H1 (cell line): ENCODE results near the gene CHPF. TPM values are rescaled to one million over a fixed set of nuclear protein-coding genes. Genes with fewer than 3 reads are reported as not detected.
A peak's percentile ranks its signal among the peaks of the same experiment; 100 is the strongest.

Source experiments
- CTCF ChIA-PET: fragments of 300-600 bp; sonication (Branson Sonifier 250); formaldehyde crosslinking; loops from one replicate; lab custom pipeline; 2021; ENCODE audit not compliant: partially characterized antibody; lab: Charles Lee
- POLR2A ChIA-PET: fragments of 300-600 bp; sonication (Branson Sonifier 250); formaldehyde crosslinking; loops from one replicate; lab custom pipeline; 2021; ENCODE audit warnings: inconsistent platforms; ENCODE audit not compliant: partially characterized antibody; lab: Charles Lee
- DNase-seq, 2 experiments: peaks; one replicate each; pipeline versions ENCODE4 v3.0.0 to v3.0.0-alpha.2; 2010 to 2022; ENCODE audit warnings: low spot score in 2 of 2, low read depth in 1 of 2, mixed read lengths in 1 of 2
- FAIRE-seq: peaks from 2 replicates; lab custom pipeline; 2011; peaks lifted over from hg19 to GRCh38; lab: Jason Lieb, UNC
- H2AFZ ChIP-seq: 2 replicates; pipeline ENCODE4 v1.8.1; 2012; ENCODE audit warnings: low read length, inconsistent platforms
- H2AK5ac ChIP-seq: 2 replicates; pipeline ENCODE4 v1.6.1; 2013; ENCODE audit warnings: low read depth, low read length
- H2BK120ac ChIP-seq: replicated peaks from 2 replicates; pipeline ENCODE3; 2013; ENCODE audit warnings: low read depth, low read length, inconsistent platforms
- H2BK12ac ChIP-seq: 2 replicates; pipeline ENCODE4 v1.6.1; 2013; ENCODE audit warnings: low read depth, low read length
- H2BK15ac ChIP-seq: 2 replicates; pipeline ENCODE4 v1.6.1; 2013; ENCODE audit warnings: low read length
- H2BK20ac ChIP-seq: 2 replicates; pipeline ENCODE4 v1.6.1; 2013; ENCODE audit warnings: low read length
- H2BK5ac ChIP-seq: 2 replicates; pipeline ENCODE4 v1.6.1; 2013; ENCODE audit warnings: low read depth, low read length
- H3K14ac ChIP-seq: 2 replicates; pipeline ENCODE4 v1.6.1; 2013; ENCODE audit warnings: inconsistent platforms; ENCODE audit not compliant: insufficient read length
- H3K18ac ChIP-seq: 2 replicates; pipeline ENCODE4 v1.6.1; 2013; ENCODE audit warnings: low read length; ENCODE audit errors: extremely low read depth
- H3K23ac ChIP-seq: 2 replicates; pipeline ENCODE4 v1.6.1; 2013; ENCODE audit warnings: inconsistent platforms; ENCODE audit not compliant: insufficient read length
- H3K23me2 ChIP-seq: 2 replicates; pipeline ENCODE4 v1.6.1; 2013; ENCODE audit warnings: low read depth, low read length
- H3K27ac ChIP-seq: 2 replicates; pipeline ENCODE4 v1.6.1; 2011; ENCODE audit warnings: low read depth, low read length, inconsistent platforms
- H3K27me3 ChIP-seq, 4 experiments: replicated peaks in 1 of 4; 1 replicate in 1 of 4; 2 replicates in 3 of 4; pipeline versions ENCODE4 v1.6.1 to v1.8.1; 2011 to 2013; ENCODE audit warnings: low read length in 3 of 4, mild to moderate bottlenecking in 3 of 4, inconsistent platforms in 2 of 4, mixed read lengths in 2 of 4, moderate library complexity in 1 of 4; ENCODE audit not compliant: control insufficient read depth in 3 of 4, insufficient read depth in 3 of 4; ENCODE audit errors: extremely low read depth in 1 of 4
- H3K36me3 ChIP-seq, 4 experiments: 2 replicates each; pipeline versions ENCODE4 v1.6.1 to v1.8.1; 2011 to 2013; ENCODE audit warnings: mild to moderate bottlenecking in 4 of 4, low read length in 3 of 4, moderate library complexity in 2 of 4, control low read depth in 1 of 4, inconsistent platforms in 1 of 4; ENCODE audit not compliant: insufficient read depth in 4 of 4, control insufficient read depth in 2 of 4
- H3K4ac ChIP-seq: replicated peaks from 2 replicates; pipeline ENCODE3; 2013; ENCODE audit warnings: low read length, low read depth, mixed read lengths, inconsistent platforms; ENCODE audit not compliant: insufficient read length
- H3K4me1 ChIP-seq, 4 experiments: replicated peaks in 1 of 4; 1 replicate in 1 of 4; 2 replicates in 3 of 4; pipeline versions ENCODE4 v1.6.1 to v1.8.1; 2011 to 2013; ENCODE audit warnings: low read length in 3 of 4, inconsistent platforms in 2 of 4, mixed read lengths in 1 of 4; ENCODE audit not compliant: insufficient read depth in 4 of 4, control insufficient read depth in 3 of 4
- H3K4me2 ChIP-seq, 2 experiments: 2 replicates each; pipeline versions ENCODE4 v1.6.1 to v1.8.1; 2011 to 2013; ENCODE audit warnings: low read depth in 2 of 2, low read length in 2 of 2, control low read depth in 1 of 2, inconsistent platforms in 1 of 2, mild to moderate bottlenecking in 1 of 2; ENCODE audit not compliant: insufficient read depth in 1 of 2
- H3K4me3 ChIP-seq, 4 experiments: fragments of 200-600, 300-600 bp in 1 of 4; sonication (generic), shearing (Covaris generic), sonication (Bioruptor Twin) in 1 of 4; 2 replicates each; pipeline versions ENCODE4 v1.5.1 to v1.8.1; 2011 to 2016; ENCODE audit warnings: low read length in 4 of 4, low read depth in 3 of 4, control low read depth in 2 of 4, inconsistent platforms in 2 of 4, mild to moderate bottlenecking in 2 of 4, mixed read lengths in 1 of 4, moderate library complexity in 1 of 4; ENCODE audit not compliant: insufficient read depth in 2 of 4; ENCODE audit errors: extremely low read depth in 1 of 4
- H3K56ac ChIP-seq: replicated peaks from 2 replicates; pipeline ENCODE3; 2013; ENCODE audit warnings: low read depth, mild to moderate bottlenecking, mixed read lengths, low read length, inconsistent platforms; ENCODE audit not compliant: insufficient read length
- H3K79me1 ChIP-seq: 2 replicates; pipeline ENCODE4 v1.6.1; 2013; ENCODE audit warnings: low read depth, low read length, control low read depth
- H3K79me2 ChIP-seq, 2 experiments: 2 replicates each; pipeline versions ENCODE4 v1.6.1 to v1.8.1; 2012 to 2013; ENCODE audit warnings: low read length in 2 of 2, mild to moderate bottlenecking in 2 of 2, inconsistent platforms in 1 of 2; ENCODE audit not compliant: insufficient read depth in 2 of 2, control insufficient read depth in 1 of 2
- H3K9ac ChIP-seq, 4 experiments: replicated peaks in 1 of 4; 1 replicate in 1 of 4; 2 replicates in 3 of 4; pipeline versions ENCODE4 v1.6.1 to v1.8.1; 2011 to 2013; ENCODE audit warnings: low read depth in 3 of 4, low read length in 3 of 4, control low read depth in 2 of 4, mild to moderate bottlenecking in 2 of 4, moderate library complexity in 2 of 4, inconsistent platforms in 1 of 4; ENCODE audit errors: extremely low read depth in 1 of 4
- H3K9me3 ChIP-seq, 2 experiments: 2 replicates each; pipeline versions ENCODE4 v1.6.1 to v1.8.1; 2012 to 2013; ENCODE audit warnings: mild to moderate bottlenecking in 2 of 2, moderate library complexity in 2 of 2, control low read depth in 1 of 2, inconsistent platforms in 1 of 2, low read depth in 1 of 2, low read length in 1 of 2, mixed read lengths in 1 of 2; ENCODE audit not compliant: insufficient read depth in 2 of 2
- H4K20me1 ChIP-seq, 2 experiments: replicated peaks in 1 of 2; 2 replicates each; pipeline versions ENCODE3 to v1.8.1; 2011 to 2013; ENCODE audit warnings: inconsistent platforms in 2 of 2, low read length in 2 of 2, mild to moderate bottlenecking in 1 of 2; ENCODE audit not compliant: insufficient read depth in 2 of 2, control insufficient read depth in 1 of 2
- H4K5ac ChIP-seq: 2 replicates; pipeline ENCODE4 v1.6.1; 2013; ENCODE audit warnings: low read length, low read depth, mixed read lengths, inconsistent platforms; ENCODE audit not compliant: insufficient read length
- H4K8ac ChIP-seq: 2 replicates; pipeline ENCODE4 v1.8.0; 2013; ENCODE audit warnings: mild to moderate bottlenecking, moderate library complexity, low read length, inconsistent platforms; ENCODE audit not compliant: insufficient read depth; ENCODE audit errors: extremely low read depth
- H4K91ac ChIP-seq: replicated peaks from 2 replicates; pipeline ENCODE3; 2013; ENCODE audit warnings: low read length, mixed read lengths, inconsistent platforms; ENCODE audit not compliant: insufficient read length
- FOSL1 ChIP-seq: IDR thresholded peaks from 2 replicates; pipeline ENCODE4 v1.6.1; 2011; ENCODE audit warnings: mild to moderate bottlenecking, low read depth, low read length, moderate library complexity; ENCODE audit not compliant: insufficient read depth
- KDM4A ChIP-seq: IDR thresholded peaks from one replicate; pipeline ENCODE4 v1.7.1; 2012; ENCODE audit warnings: low read depth, mild to moderate bottlenecking, moderate library complexity, low read length, inconsistent platforms; ENCODE audit not compliant: severe bottlenecking
- SIN3A ChIP-seq, 2 experiments: IDR thresholded peaks in 1 of 2; conservative IDR thresholded peaks in 1 of 2; 2 replicates each; pipeline ENCODE4 v1.6.1; 2011 to 2012; ENCODE audit warnings: low read length in 2 of 2, improper control_type of control experiment in 1 of 2, low read depth in 1 of 2, mild to moderate bottlenecking in 1 of 2
- TAF7 ChIP-seq: optimal IDR thresholded peaks from 2 replicates; pipeline ENCODE3; 2011; ENCODE audit warnings: low read depth, mild to moderate bottlenecking, inconsistent platforms, low read length, moderate library complexity, borderline replicate concordance
- YY1 ChIP-seq: IDR thresholded peaks from 2 replicates; pipeline ENCODE4 v1.6.1; 2011; ENCODE audit warnings: low read depth, mild to moderate bottlenecking, low read length
- WGBS, 2 experiments: shearing (Covaris generic) in 1 of 2; methylation state at CpG; one replicate each; pipeline versions ENCODE4 v1.1.6 to v1.1.7; 2013 to 2015; ENCODE audit warnings: low lambda C conversion rate in 2 of 2, mixed read lengths in 2 of 2, inconsistent platforms in 1 of 2, low coverage in 1 of 2, missing lambda C conversion rate in 1 of 2; ENCODE audit not compliant: insufficient replicate concordance in 2 of 2, insufficient coverage in 1 of 2, insufficient read length in 1 of 2; ENCODE audit errors: extremely low coverage in 1 of 2, missing lambda C conversion rate in 1 of 2; 5-methylcytosine and 5-hydroxymethylcytosine counted together
- polyA plus RNA-seq, 7 experiments: library from polyadenylated mRNA; depleted of rRNA in 3 of 7; stranded (reverse) in 5 of 7; unstranded in 2 of 7; fragments of >200 nt in 5 of 7; fragments of 200-250 nt in 2 of 7; gene quantifications; 1 replicate in 5 of 7; 2 replicates in 1 of 7; 4 replicates in 1 of 7; pipeline versions ENCODE4 v1.2.1 to v1.2.3, GENCODE V29; 2011 to 2013; ENCODE audit warnings: missing spikeins in 2 of 7, mixed read lengths in 2 of 7
- total RNA-seq: library from RNA; stranded (reverse); fragmentation: NEBNext Ultra II Directional; extraction: Animal tissue kit (Norgen Biotek cat#: 25700); gene quantifications from 2 replicates; pipeline ENCODE4 v1.2.1, GENCODE V29; 2021
- TF ChIP-seq, protein P1 (sequence below): IDR thresholded peaks from 2 replicates; pipeline ENCODE4 v1.6.1; 2011; ENCODE audit warnings: low read depth, mild to moderate bottlenecking, low read length; ENCODE audit not compliant: insufficient read depth
- TF ChIP-seq, protein P2 (sequence below): IDR thresholded peaks from 2 replicates; pipeline ENCODE4 v1.6.1; 2011; ENCODE audit warnings: low read length, improper control_type of control experiment

CHPF gene
- total and polyA plus RNA-seq, 2 of the 8 experiments (the other 6 are each of a cell fraction or from before 2014, with no cell fraction given): 62.9 to 67.3 TPM

DNA sequence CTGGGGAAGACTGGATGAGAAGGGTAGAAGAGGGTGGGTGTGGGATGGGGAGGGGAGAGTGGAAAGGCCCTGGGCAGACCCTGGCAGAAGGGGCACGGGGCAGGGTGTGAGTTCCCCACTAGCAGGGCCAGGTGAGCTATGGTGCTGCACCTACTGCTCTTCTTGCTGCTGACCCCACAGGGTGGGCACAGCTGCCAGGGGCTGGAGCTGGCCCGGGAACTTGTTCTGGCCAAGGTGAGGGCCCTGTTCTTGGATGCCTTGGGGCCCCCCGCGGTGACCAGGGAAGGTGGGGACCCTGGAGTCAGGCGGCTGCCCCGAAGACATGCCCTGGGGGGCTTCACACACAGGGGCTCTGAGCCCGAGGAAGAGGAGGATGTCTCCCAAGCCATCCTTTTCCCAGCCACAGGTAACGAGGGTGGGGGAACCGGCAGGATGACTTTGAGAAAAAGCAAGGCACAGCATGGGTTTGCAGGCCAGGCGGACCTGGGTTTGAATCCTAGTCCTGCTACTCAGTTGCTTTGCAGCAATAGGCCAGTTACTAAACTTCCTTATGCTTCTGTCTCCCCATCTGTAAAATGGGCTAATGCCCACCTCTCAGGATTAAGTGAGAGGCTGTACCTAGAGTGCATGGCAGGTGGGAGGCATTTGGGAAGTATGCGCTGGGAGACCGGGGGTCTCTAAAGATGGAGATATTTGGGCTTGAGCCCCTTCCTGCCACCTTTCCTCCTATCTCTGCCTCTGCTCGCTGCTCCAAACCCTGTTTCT, 28.8 kb upstream of the CHPF start, which contains the start of gene INHA:
INHA (plus strand) TSS at position 74 of the 765 bp plus-strand sequence; CDS start at position 139, 65 bp downstream.
- peak within 1 kb of the TSS; percentile 21 to 74 (median 48) for H3K4me3 ChIP-seq
- H4K20me1 ChIP-seq: no peaks in the 10 kb centered on the region
- no peaks in the 10 kb centered on the region for H3K79me1 ChIP-seq
- H3K4me2 ChIP-seq: peak within 1 kb of the TSS; percentile 67 to 70
- TF ChIP-seq, protein P1, sequence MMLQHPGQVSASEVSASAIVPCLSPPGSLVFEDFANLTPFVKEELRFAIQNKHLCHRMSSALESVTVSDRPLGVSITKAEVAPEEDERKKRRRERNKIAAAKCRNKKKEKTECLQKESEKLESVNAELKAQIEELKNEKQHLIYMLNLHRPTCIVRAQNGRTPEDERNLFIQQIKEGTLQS: no peak
- TF ChIP-seq KDM4A (no peak), YY1 (no peak), FOSL1 (no peak), TAF7 (no peak), SIN3A (conservative IDR thresholded peaks at IDR 0.05 in 1 of 2, IDR thresholded peaks at IDR 0.05 in 1 of 2; ENCODE audit: low read depth in 1 of 2, low read length in 2 of 2) (no peak)
- TF ChIP-seq, protein P2, sequence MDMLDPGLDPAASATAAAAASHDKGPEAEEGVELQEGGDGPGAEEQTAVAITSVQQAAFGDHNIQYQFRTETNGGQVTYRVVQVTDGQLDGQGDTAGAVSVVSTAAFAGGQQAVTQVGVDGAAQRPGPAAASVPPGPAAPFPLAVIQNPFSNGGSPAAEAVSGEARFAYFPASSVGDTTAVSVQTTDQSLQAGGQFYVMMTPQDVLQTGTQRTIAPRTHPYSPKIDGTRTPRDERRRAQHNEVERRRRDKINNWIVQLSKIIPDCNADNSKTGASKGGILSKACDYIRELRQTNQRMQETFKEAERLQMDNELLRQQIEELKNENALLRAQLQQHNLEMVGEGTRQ: no peak
- TF ChIP-seq, all 59 proteins: peak for 0
- ChIA-PET POLR2A (interaction anchor here (1.1 to 18.6 kb wide), 9 partner anchors 13 to 43 kb away, joined by 3 to 293 read pairs (median 7); partner anchors contain the start of genes CHPF, STK11IP and TMEM198), CTCF (interaction anchor here (0.6 to 2.9 kb wide), 13 partner anchors 12 to 190 kb away, joined by 3 to 34 read pairs (median 5); partner anchors contain the start of genes SLC4A3 and TMEM198)
- H3K36me3 ChIP-seq: peaks cover 0 to 16% (median 4%) of the 10 kb centered on the region in 4 experiments; a peak in 3 of 8 replicates
- peak within 1 kb of the TSS; percentile 9 for H2BK120ac ChIP-seq
- peaks cover 0 to 7% of the 10 kb centered on the region in 2 experiments; a peak in 2 of 4 replicates for H3K79me2 ChIP-seq
- no peak within 1 kb of the TSS for H3K14ac ChIP-seq
- H2BK20ac ChIP-seq: peak within 1 kb of the TSS; percentile 77; the same call in 1 of the 2 replicates
- FAIRE-seq (no peak), DNase-seq (no peak)
- peaks cover 10% of the 10 kb centered on the region; the same call in 1 of the 2 replicates for H3K23me2 ChIP-seq
- H3K4me1 ChIP-seq: peaks cover 7 to 34% (median 27%) of the 10 kb centered on the region in 4 experiments
- WGBS, 2 experiments: 89% methylated on average over 12 of the region's 13 CpGs; no CpG with 5 or more reads in 1 of the 2 experiments
- peak within 1 kb of the TSS; percentile 97 for H2BK5ac ChIP-seq
- H2AFZ ChIP-seq: no peak within 1 kb of the TSS
- peak within 1 kb of the TSS; percentile 79 for H4K5ac ChIP-seq
- peak within 1 kb of the TSS; percentile 99 for H2BK12ac ChIP-seq
- H3K4ac ChIP-seq: peak within 1 kb of the TSS; percentile 81
- H2BK15ac ChIP-seq: peak within 1 kb of the TSS; percentile 100
- H3K9me3 ChIP-seq: peaks cover 0 to 8% of the 10 kb centered on the region in 2 experiments; a peak in 1 of 4 replicates
- no peak within 1 kb of the TSS; the same call in 1 of the 2 replicates for H4K8ac ChIP-seq
- peak within 1 kb of the TSS; percentile 95 for H3K18ac ChIP-seq
- H3K56ac ChIP-seq: peak within 1 kb of the TSS; percentile 24
- peak within 1 kb of the TSS; percentile 94; the same call in 1 of the 2 replicates for H2AK5ac ChIP-seq
- H3K27me3 ChIP-seq: peaks cover 0 to 2% (median 0%) of the 10 kb centered on the region in 4 experiments; a peak in 2 of 7 replicates
- H3K27ac ChIP-seq: peak within 1 kb of the TSS; percentile 38; the same call in 1 of the 2 replicates
- no peak within 1 kb of the TSS for H3K23ac ChIP-seq
- peak within 1 kb of the TSS in 1 of 4 experiments; percentile 25; a peak in 2 of 7 replicates for H3K9ac ChIP-seq
- H4K91ac ChIP-seq: peak within 1 kb of the TSS; percentile 71
